HepG2 (cell line): ENCODE results near the gene NUCB1. TPM values are rescaled to one million over a fixed set of nuclear protein-coding genes. Genes with fewer than 3 reads are reported as not detected.

Source experiments
- CHCHD3 ChIP-seq: sonication (generic); formaldehyde crosslinking; IDR thresholded peaks from 2 replicates; pipeline ENCODE4 v1.8.0; 2022; ENCODE audit warnings: mild to moderate bottlenecking, missing genetic modification reagents, moderate library complexity
- CSRNP1 ChIP-seq: sonication (generic); formaldehyde crosslinking; IDR thresholded peaks from 2 replicates; pipeline ENCODE4 v1.8.1; 2023; ENCODE audit warnings: mild to moderate bottlenecking, missing genetic modification reagents
- GATA4 ChIP-seq: sonication (generic); IDR thresholded peaks from 2 replicates; pipeline ENCODE4 v1.6.1; 2016; ENCODE audit warnings: antibody characterized with exemption, low read depth, borderline replicate concordance
- ISX ChIP-seq: sonication (generic); formaldehyde crosslinking; conservative IDR thresholded peaks from 2 replicates; pipeline ENCODE4 v1.5.0; 2020; ENCODE audit warnings: missing genetic modification reagents
- MXD3 ChIP-seq: IDR thresholded peaks from 2 replicates; pipeline ENCODE4 v1.6.1; 2016; ENCODE audit warnings: mild to moderate bottlenecking, missing biosample characterization, missing genetic modification reagents
- NCOA5 ChIP-seq: sonication (generic); formaldehyde crosslinking; IDR thresholded peaks from 2 replicates; pipeline ENCODE4 v1.4.0; 2020; ENCODE audit warnings: missing genetic modification reagents
- SETDB1 ChIP-seq: sonication (generic); formaldehyde crosslinking; IDR thresholded peaks from 2 replicates; pipeline ENCODE4 v1.5.1; 2020; ENCODE audit warnings: missing genetic modification reagents, mild to moderate bottlenecking, borderline replicate concordance
- TFAP4 ChIP-seq: sonication (generic); IDR thresholded peaks from 2 replicates; pipeline ENCODE4 v1.6.1; 2016; ENCODE audit warnings: low read depth, borderline replicate concordance
- ZNF101 ChIP-seq: sonication (generic); formaldehyde crosslinking; IDR thresholded peaks from 2 replicates; pipeline ENCODE4 v1.4.0; 2020; ENCODE audit warnings: mild to moderate bottlenecking, low read depth, missing genetic modification reagents, borderline replicate concordance
- ZNF253 ChIP-seq: sonication (generic); formaldehyde crosslinking; IDR thresholded peaks from 2 replicates; pipeline ENCODE4 v1.8.0; 2022; ENCODE audit warnings: mild to moderate bottlenecking, missing genetic modification reagents, borderline replicate concordance
- ZNF713 ChIP-seq: sonication (generic); formaldehyde crosslinking; IDR thresholded peaks from 2 replicates; pipeline ENCODE4 v1.4.0; 2020; ENCODE audit warnings: mild to moderate bottlenecking, missing genetic modification reagents
- ZNF782 ChIP-seq: sonication (generic); formaldehyde crosslinking; IDR thresholded peaks from 2 replicates; pipeline ENCODE4 v1.4.0; 2020; ENCODE audit warnings: missing genetic modification reagents, mild to moderate bottlenecking, borderline replicate concordance
- ZNF784 ChIP-seq: sonication (generic); formaldehyde crosslinking; IDR thresholded peaks from 2 replicates; pipeline ENCODE4 v1.5.1; 2020; ENCODE audit warnings: missing genetic modification reagents, mild to moderate bottlenecking, borderline replicate concordance
- polyA plus RNA-seq, 8 experiments: library from polyadenylated mRNA; depleted of rRNA in 3 of 8; stranded (reverse) in 7 of 8; unstranded in 1 of 8; fragments of >200 nt; fragmentation: Illumina TruSeq in 4 of 8; extraction: Trizol in 4 of 8; gene quantifications; 2 replicates each; pipeline versions ENCODE4 v1.2.1 to v1.2.3, GENCODE V29; 2011 to 2016; ENCODE audit warnings: low read depth in 4 of 8, missing spikeins in 1 of 8, mixed read lengths in 1 of 8; ENCODE audit not compliant: insufficient read depth in 1 of 8
- total RNA-seq, 5 experiments: library from RNA; depleted of rRNA; stranded (reverse); fragments of >200 nt; fragmentation: Illumina TruSeq; extraction: Trizol; gene quantifications; 2 replicates each; pipeline ENCODE4 v1.2.3, GENCODE V29; 2016; ENCODE audit warnings: low read depth in 1 of 5
- TF ChIP-seq, protein P1 (sequence below): sonication (generic); formaldehyde crosslinking; IDR thresholded peaks from 2 replicates; pipeline ENCODE4 v1.4.0; 2020; ENCODE audit warnings: missing genetic modification reagents
- TF ChIP-seq, protein P2 (sequence below): sonication (generic); formaldehyde crosslinking; IDR thresholded peaks from 2 replicates; pipeline ENCODE4 v1.5.0; 2020; ENCODE audit warnings: mild to moderate bottlenecking, missing genetic modification reagents, borderline replicate concordance
- TF ChIP-seq, protein P3 (sequence below): IDR thresholded peaks from 2 replicates; pipeline ENCODE4 v1.6.1; 2012; ENCODE audit warnings: inconsistent platforms

The NUCB1 gene
- total and polyA plus RNA-seq, 2 of the 13 experiments (the other 11 are each of a cell fraction or from before 2014, with no cell fraction given), result 82.3 to 106 TPM

DNA sequence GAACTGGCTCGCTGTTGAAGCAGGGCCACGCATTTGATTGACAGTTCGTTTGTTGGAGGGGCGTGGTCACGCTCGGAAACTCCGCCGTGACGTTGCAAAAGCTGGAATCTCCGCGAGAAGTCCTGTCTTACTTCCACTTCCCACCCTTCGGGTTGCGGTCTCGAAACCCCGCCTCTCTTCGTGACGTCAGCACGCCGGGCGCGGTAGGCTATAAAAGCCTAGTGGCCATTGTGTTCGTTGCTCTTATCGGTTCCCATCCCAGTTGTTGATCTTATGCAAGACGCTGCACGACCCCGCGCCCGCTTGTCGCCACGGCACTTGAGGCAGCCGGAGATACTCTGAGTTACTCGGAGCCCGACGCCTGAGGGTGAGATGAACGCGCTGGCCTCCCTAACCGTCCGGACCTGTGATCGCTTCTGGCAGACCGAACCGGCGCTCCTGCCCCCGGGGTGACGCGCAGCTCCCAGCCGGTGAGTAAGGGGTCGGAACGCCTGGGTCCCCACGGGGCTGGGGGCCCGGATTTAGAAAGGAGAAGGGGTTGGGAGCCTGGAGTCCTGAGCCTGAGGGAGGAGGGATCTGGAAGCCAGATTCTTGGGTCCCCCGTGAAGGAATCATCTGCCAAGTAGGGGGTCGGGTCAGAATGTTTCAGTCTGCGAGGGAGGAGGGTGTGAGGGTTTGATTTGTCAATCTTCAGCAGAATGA lies 27.8 kb upstream of the NUCB1 start, which contains the start of gene PPP1R15A (continued):
- TF ChIP-seq, protein P1, sequence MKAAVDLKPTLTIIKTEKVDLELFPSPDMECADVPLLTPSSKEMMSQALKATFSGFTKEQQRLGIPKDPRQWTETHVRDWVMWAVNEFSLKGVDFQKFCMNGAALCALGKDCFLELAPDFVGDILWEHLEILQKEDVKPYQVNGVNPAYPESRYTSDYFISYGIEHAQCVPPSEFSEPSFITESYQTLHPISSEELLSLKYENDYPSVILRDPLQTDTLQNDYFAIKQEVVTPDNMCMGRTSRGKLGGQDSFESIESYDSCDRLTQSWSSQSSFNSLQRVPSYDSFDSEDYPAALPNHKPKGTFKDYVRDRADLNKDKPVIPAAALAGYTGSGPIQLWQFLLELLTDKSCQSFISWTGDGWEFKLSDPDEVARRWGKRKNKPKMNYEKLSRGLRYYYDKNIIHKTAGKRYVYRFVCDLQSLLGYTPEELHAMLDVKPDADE (CRISPR knock-in tag), result no peak
- TF ChIP-seq ZNF253 (CRISPR knock-in tag) (no peak), ISX (CRISPR knock-in tag) (no peak), MXD3 (CRISPR knock-in tag) (no peak; the same call in 1 of the 2 replicates), ZNF782 (CRISPR knock-in tag) (peak; percentile 26; the same call in 1 of the 2 replicates), GATA4 (peak; percentile 95), SETDB1 (CRISPR knock-in tag) (no peak), CSRNP1 (CRISPR knock-in tag) (peak; percentile 57; the same call in 1 of the 2 replicates), ZNF713 (no peak), TFAP4 (no peak; the same call in 1 of the 2 replicates), NCOA5 (CRISPR knock-in tag) (no peak), ZNF101 (no peak), ZNF784 (CRISPR knock-in tag) (peak; percentile 90; the same call in 1 of the 2 replicates), CHCHD3 (CRISPR knock-in tag) (no peak)
- TF ChIP-seq, protein P2, sequence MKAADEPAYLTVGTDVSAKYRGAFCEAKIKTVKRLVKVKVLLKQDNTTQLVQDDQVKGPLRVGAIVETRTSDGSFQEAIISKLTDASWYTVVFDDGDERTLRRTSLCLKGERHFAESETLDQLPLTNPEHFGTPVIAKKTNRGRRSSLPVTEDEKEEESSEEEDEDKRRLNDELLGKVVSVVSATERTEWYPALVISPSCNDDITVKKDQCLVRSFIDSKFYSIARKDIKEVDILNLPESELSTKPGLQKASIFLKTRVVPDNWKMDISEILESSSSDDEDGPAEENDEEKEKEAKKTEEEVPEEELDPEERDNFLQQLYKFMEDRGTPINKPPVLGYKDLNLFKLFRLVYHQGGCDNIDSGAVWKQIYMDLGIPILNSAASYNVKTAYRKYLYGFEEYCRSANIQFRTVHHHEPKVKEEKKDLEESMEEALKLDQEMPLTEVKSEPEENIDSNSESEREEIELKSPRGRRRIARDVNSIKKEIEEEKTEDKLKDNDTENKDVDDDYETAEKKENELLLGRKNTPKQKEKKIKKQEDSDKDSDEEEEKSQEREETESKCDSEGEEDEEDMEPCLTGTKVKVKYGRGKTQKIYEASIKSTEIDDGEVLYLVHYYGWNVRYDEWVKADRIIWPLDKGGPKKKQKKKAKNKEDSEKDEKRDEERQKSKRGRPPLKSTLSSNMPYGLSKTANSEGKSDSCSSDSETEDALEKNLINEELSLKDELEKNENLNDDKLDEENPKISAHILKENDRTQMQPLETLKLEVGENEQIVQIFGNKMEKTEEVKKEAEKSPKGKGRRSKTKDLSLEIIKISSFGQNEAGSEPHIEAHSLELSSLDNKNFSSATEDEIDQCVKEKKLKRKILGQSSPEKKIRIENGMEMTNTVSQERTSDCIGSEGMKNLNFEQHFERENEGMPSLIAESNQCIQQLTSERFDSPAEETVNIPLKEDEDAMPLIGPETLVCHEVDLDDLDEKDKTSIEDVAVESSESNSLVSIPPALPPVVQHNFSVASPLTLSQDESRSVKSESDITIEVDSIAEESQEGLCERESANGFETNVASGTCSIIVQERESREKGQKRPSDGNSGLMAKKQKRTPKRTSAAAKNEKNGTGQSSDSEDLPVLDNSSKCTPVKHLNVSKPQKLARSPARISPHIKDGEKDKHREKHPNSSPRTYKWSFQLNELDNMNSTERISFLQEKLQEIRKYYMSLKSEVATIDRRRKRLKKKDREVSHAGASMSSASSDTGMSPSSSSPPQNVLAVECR (CRISPR knock-in tag), result peak; percentile 90
- TF ChIP-seq, protein P3, sequence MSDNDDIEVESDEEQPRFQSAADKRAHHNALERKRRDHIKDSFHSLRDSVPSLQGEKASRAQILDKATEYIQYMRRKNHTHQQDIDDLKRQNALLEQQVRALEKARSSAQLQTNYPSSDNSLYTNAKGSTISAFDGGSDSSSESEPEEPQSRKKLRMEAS, result peak; percentile 54
